NAMALWA (cell line): ENCODE data around the gene ASXL2.
"Not testable (repeated sequence)": the region's sequence is repeated elsewhere in the genome, so short reads cannot be mapped to it uniquely, and the experiment has no call there.

Experiments used
- DNase-seq: peaks from one replicate; pipeline ENCODE4 v3.0.0-alpha.2; 2015; ENCODE audit warnings: low spot score

The ASXL2 gene

GRCh38 chr2:25891672-25892071, 13.4 kb upstream of the ASXL2 start:
- no peak for DNase-seq

GRCh38 chr2:25887624-25888242, 9.4 kb upstream of the ASXL2 start:
- DNase-seq, result no peak

GRCh38 chr2:25885933-25886332, 7.6 kb upstream of the ASXL2 start:
- DNase-seq, result no peak

GRCh38 chr2:25881764-25882163, 3.5 kb upstream of the ASXL2 start:
- DNase-seq, result no peak

- no peak for DNase-seq
Measured at GRCh38 chr2:25879133-25879730, 945 bp upstream of the ASXL2 start.

- peak; percentile 90 for DNase-seq
Measured at GRCh38 chr2:25877431-25878360, 591 bp downstream of the ASXL2 start.

GRCh38 chr2:25872134-25872533, 6.2 kb downstream of the ASXL2 start:
- DNase-seq, result no peak

- DNase-seq, result no peak
Measured at GRCh38 chr2:25867396-25868003, 10.8 kb downstream of the ASXL2 start.

GRCh38 chr2:25856377-25856776, 21.9 kb downstream of the ASXL2 start:
- DNase-seq, result no peak

- DNase-seq, result no peak
Measured at GRCh38 chr2:25855065-25855464, 23.2 kb downstream of the ASXL2 start.

- no peak for DNase-seq
Measured at GRCh38 chr2:25854613-25855012, 23.7 kb downstream of the ASXL2 start.

GRCh38 chr2:25853038-25853638, 25.1 kb downstream of the ASXL2 start:
- peak; percentile 48 for DNase-seq

- peak; percentile 89 for DNase-seq
Measured at GRCh38 chr2:25851740-25852503, 26.4 kb downstream of the ASXL2 start.

GRCh38 chr2:25850400-25850799, 27.9 kb downstream of the ASXL2 start:
- not testable (repeated sequence) for DNase-seq

- not testable (repeated sequence) for DNase-seq
Measured at GRCh38 chr2:25849350-25849749, 28.9 kb downstream of the ASXL2 start.

- no peak for DNase-seq
Measured at GRCh38 chr2:25845843-25846505, 32.3 kb downstream of the ASXL2 start.

- DNase-seq, result no peak
Measured at GRCh38 chr2:25844089-25844488, 34.2 kb downstream of the ASXL2 start.

- DNase-seq, result no peak
Measured at GRCh38 chr2:25842155-25842554, 36.1 kb downstream of the ASXL2 start.

GRCh38 chr2:25838152-25838756, 40.0 kb downstream of the ASXL2 start:
- no peak for DNase-seq

- no peak for DNase-seq
Measured at GRCh38 chr2:25835906-25836305, 42.4 kb downstream of the ASXL2 start.
